HEK293 (cell line): ENCODE results near the gene TIAL1.

Experiments
- CTCF ChIP-seq: fragments of 450-650 bp; formaldehyde crosslinking; IDR thresholded peaks from 2 replicates; pipeline ENCODE4 v1.5.1; 2016; ENCODE audit warnings: missing biosample characterization, missing genetic modification characterization
- REST ChIP-seq: fragments of 450-650 bp; formaldehyde crosslinking; IDR thresholded peaks from 2 replicates; pipeline ENCODE4 v1.5.1; 2016; ENCODE audit warnings: missing biosample characterization, missing genetic modification characterization
- ZBTB1 ChIP-seq: fragments of 450-650 bp; formaldehyde crosslinking; IDR thresholded peaks from 2 replicates; pipeline ENCODE4 v1.5.1; 2016; ENCODE audit warnings: missing biosample characterization, missing genetic modification characterization
- ZIC2 ChIP-seq: fragments of 450-650 bp; formaldehyde crosslinking; IDR thresholded peaks from 2 replicates; pipeline ENCODE4 v1.5.1; 2016; ENCODE audit warnings: missing biosample characterization, missing genetic modification characterization
- ZNF341 ChIP-seq: fragments of 450-650 bp; formaldehyde crosslinking; IDR thresholded peaks from 2 replicates; pipeline ENCODE4; 2016; ENCODE audit warnings: low read depth, missing biosample characterization, missing genetic modification characterization
- ZNF449 ChIP-seq: fragments of 450-650 bp; formaldehyde crosslinking; IDR thresholded peaks from 2 replicates; pipeline ENCODE4 v1.5.1; 2017; ENCODE audit warnings: missing biosample characterization, mild to moderate bottlenecking, missing genetic modification characterization, moderate library complexity
- TF ChIP-seq, protein P1 (sequence below): fragments of 450-650 bp; formaldehyde crosslinking; conservative IDR thresholded peaks from 2 replicates; pipeline ENCODE4 v1.5.1; 2016; ENCODE audit warnings: low read depth, missing biosample characterization, missing genetic modification characterization
- TF ChIP-seq, protein P2 (sequence below): sonication (generic); formaldehyde crosslinking; IDR thresholded peaks from 2 replicates; pipeline ENCODE4 v1.8.1; 2022; ENCODE audit warnings: mild to moderate bottlenecking, moderate library complexity, missing genetic modification reagents

DNA sequence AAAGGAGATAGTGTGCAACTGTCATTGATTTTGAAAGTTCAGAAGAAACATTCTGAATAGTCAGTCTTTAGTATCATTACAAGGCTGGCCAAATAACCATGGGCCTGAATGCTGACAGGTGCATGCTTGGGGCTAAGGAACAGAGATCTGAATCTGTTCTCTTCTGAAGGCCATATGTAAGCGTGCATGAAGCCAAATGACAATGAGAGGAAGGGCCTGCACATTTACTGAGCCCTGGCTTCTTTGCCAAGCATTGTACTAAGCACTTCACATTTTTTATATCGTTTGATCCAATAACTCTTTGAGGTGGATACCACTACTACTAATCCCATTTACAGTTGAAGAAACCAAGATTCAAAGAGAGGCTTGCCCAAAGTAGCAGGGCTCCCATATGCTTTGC is 22.5 kb upstream of the TIAL1 start:
- TF ChIP-seq ZBTB1 (no peak), CTCF (tag by site-specific recombination) (no peak), ZIC2 (tag by site-specific recombination) (no peak), REST (no peak), ZNF341 (no peak), ZNF449 (tag by site-specific recombination) (no peak)
- TF ChIP-seq, protein P1, sequence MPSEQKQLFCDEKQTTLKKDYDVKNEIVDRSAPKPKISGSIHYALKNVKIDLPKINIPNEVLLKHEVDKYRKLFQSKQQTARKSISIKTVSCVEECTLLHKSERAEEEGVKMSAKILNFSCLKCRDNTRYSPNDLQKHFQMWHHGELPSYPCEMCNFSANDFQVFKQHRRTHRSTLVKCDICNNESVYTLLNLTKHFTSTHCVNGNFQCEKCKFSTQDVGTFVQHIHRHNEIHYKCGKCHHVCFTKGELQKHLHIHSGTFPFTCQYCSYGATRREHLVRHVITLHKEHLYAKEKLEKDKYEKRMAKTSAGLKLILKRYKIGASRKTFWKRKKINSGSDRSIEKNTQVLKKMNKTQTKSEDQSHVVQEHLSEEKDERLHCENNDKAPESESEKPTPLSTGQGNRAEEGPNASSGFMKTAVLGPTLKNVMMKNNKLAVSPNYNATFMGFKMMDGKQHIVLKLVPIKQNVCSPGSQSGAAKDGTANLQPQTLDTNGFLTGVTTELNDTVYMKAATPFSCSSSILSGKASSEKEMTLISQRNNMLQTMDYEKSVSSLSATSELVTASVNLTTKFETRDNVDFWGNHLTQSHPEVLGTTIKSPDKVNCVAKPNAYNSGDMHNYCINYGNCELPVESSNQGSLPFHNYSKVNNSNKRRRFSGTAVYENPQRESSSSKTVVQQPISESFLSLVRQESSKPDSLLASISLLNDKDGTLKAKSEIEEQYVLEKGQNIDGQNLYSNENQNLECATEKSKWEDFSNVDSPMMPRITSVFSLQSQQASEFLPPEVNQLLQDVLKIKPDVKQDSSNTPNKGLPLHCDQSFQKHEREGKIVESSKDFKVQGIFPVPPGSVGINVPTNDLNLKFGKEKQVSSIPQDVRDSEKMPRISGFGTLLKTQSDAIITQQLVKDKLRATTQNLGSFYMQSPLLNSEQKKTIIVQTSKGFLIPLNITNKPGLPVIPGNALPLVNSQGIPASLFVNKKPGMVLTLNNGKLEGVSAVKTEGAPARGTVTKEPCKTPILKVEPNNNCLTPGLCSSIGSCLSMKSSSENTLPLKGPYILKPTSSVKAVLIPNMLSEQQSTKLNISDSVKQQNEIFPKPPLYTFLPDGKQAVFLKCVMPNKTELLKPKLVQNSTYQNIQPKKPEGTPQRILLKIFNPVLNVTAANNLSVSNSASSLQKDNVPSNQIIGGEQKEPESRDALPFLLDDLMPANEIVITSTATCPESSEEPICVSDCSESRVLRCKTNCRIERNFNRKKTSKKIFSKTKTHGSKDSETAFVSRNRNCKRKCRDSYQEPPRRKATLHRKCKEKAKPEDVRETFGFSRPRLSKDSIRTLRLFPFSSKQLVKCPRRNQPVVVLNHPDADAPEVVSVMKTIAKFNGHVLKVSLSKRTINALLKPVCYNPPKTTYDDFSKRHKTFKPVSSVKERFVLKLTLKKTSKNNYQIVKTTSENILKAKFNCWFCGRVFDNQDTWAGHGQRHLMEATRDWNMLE (tag by site-specific recombination), result no peak
- TF ChIP-seq, protein P2, sequence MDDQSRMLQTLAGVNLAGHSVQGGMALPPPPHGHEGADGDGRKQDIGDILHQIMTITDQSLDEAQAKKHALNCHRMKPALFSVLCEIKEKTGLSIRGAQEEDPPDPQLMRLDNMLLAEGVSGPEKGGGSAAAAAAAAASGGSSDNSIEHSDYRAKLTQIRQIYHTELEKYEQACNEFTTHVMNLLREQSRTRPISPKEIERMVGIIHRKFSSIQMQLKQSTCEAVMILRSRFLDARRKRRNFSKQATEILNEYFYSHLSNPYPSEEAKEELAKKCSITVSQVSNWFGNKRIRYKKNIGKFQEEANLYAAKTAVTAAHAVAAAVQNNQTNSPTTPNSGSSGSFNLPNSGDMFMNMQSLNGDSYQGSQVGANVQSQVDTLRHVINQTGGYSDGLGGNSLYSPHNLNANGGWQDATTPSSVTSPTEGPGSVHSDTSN (CRISPR knock-in tag), result no peak
